GM18505 (cell line): ENCODE measurements around the gene LRRFIP2.
"Not testable (repeated sequence)": the region's sequence is repeated elsewhere in the genome, so short reads cannot be mapped to it uniquely, and the experiment has no call there.

Experiments
- ATAC-seq: cut with Tn5 transposase; IDR thresholded peaks from one replicate; pipeline ENCODE4 v1.9.1; 2021; ENCODE audit not compliant: unreplicated experiment
- POLR2A ChIP-seq: IDR thresholded peaks from 4 replicates; pipeline ENCODE4 v1.6.1; 2011; ENCODE audit warnings: borderline replicate concordance; ENCODE audit not compliant: insufficient read depth, insufficient read length; ENCODE audit errors: extremely low read depth

LRRFIP2 gene

DNA sequence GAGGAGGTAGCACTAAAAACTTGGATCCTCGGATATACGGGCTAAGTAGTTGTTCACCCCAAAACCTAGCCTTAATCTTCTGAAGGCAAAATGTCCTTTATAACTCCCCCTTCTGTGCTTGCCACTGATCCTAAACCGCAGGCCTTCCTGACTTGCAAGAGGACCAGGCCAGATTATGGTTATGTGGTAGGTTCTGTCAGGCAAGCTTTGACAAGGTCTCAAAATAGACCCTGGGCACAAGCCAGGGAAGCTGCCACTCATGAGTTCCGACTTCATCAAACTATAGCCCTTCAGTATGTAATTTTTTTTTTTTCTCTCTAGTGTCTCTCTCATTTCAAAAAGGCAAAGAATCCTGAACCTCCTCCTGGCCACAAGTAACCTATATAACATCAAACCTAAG, 3.2 kb downstream of the LRRFIP2 start:
- no peak for ATAC-seq
- no peak for TF ChIP-seq POLR2A

DNA sequence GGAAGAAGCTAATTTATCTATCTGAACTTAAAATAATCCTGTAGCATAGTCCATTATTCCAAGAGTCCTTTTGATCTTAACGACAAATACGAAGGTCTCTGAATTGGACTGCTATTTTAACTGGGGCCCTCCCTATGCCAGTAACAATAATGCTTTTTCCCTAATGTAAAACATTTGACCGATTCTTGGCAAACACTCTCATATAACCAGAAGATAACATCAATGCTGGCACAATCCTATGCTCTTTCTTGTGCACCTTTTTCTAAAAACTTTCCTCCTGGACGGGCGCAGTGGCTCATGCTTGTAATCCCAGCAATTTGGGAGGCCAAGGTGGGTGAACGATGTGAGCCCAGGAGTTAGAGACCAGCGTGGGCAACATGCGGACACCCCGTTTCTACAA, 3.9 kb downstream of the LRRFIP2 start:
- no peak for ATAC-seq
- TF ChIP-seq POLR2A = no peak

DNA sequence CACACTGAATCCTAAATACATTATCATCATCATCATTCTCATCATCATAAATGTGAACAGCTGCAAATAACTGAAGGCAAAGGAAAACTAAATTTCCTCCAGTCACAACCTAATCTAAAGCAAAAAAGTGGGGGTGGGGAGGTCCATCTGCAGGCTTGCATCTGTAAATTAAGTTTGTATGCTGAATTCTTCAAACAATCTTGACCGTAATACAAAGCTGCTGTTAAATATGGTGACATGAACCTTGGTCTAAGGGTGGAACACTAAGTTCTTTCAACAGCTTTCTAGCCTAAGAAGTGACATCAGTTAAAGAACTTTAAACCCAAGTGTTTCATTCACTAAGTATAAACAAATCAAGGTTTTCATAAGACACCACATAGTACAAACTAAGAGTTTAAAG, 4.3 kb downstream of the LRRFIP2 start:
- TF ChIP-seq POLR2A = no peak
- no peak for ATAC-seq

DNA sequence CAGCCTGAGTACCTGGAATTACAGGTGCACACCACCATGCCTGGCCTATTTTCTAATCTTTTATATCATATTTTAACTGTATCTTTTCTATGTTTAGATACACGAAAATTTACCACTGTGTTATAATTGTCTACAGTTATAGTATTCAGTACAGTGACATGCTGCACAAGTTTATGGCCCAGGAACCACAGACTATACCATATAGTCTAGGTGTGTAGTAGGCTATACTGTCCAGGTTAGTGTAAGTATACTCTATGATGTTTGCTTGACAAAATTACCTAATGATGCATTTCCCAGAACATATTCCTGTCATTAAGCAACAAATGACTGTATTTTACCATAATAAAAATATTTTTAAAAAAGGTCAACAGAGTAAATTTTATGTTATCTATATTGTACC, 5.5 kb downstream of the LRRFIP2 start:
- no peak for ATAC-seq

DNA sequence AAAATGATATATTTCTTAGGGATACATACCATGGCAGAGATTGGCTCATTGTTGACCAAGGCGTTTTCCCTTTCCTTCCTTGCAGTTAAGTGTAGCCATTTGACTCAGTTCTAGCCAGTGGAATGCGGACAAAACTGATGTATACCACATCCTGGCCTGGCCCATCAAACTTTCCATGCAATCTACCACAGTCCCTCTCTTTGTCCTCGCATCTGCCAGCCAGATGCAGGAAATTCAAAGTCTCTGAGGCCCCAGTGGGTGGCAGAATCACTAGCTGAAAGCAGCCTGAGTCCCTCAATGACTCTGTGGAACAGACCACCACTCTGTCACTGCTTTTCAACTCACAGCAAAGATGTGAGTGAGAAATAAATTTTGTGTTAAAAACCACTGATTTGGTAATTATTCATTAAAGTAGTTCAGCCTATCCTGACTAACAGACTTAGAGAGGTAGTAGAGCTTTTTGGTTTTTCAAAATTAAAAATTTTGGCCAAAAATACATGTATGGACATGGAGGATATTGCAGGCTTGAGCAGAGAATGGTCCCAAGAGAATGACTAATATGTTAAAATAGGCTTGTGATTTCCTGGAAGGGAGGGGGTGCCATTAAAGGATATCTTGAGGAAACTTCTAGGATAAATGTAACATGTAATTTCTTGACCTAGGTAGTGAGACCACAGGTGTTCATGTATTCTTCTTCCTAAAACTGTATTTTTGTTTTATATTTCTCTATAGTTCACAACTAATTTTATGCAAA, 10.9 kb downstream of the LRRFIP2 start:
- no peak for ATAC-seq

More for the DNA sequence above, 5.5 kb downstream of the LRRFIP2 start:
- no peak for TF ChIP-seq POLR2A

DNA sequence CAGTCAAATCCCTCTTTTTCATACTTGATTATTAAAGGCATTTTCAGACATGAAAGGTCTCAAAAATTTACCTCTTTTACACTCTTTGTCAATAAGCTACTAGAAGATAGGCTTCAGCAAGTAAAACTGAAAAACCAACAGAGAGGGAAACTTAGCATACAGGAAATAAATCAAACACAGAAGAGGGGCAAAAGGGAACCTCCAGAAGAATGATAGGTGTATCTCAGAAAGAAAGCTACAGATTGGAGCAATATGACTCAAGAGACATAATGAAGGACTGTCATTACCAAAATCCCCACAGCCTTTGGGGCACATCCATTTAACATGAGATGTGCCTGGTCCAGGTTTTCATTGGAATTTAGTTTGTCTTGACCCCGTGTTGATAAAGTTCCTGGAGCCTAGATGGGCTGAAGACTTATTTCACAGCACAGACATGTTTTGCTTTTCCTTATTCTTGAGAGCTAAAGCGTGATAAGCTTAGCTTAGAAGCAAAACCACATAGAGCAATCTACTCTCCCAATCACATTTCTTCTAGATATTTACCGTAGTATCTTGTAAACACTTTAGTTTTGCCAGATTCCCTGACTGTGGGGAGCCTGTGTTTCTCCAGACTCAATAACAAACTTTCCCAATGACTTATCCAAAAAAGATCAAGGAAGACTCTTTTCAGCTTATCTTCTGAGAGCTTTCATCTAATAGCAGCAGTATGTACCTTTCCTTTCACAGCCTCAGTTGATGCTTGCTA, 11.7 kb downstream of the LRRFIP2 start:
- peak; percentile 74 for ATAC-seq
- TF ChIP-seq POLR2A = no peak

More for the DNA sequence above, 10.9 kb downstream of the LRRFIP2 start:
- no peak for TF ChIP-seq POLR2A

DNA sequence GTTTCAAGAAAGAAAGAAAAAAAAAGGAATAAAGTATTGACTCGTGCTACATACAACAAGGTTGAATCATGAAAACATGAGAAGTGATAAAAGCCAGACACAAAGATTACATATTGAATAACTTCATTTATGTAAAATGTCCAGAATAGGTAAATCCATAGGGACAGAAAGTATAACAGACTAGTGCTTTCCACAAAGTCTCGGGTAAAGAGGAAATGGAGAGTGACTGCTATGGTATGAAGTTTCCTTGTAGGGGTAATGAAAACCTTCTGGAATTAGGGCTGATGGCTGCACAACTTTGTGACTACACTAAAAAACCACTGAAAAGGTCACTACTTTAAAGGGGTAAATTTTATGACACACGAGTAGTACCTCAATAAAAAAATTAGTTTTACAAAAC, 13.0 kb downstream of the LRRFIP2 start:
- no peak for TF ChIP-seq POLR2A
- ATAC-seq = no peak

DNA sequence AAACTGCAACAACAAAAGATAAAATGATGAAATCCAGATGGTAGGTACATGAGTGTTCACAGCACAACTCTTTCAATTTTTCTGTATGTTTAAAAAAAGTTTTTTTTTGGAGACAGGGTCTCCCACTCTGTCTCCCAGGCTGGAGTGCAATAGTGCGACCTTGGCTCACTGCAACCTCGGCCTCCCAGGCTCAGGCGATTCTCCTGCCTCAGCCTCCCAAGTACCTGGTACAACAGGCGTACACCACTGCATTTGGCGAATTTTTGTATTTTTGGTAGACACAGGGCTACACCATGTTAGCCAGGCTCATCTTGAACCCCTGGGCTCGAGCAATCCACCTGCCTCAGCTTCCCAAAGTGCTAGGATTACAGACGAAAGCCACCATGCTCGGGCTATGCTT, 18.6 kb downstream of the LRRFIP2 start:
- ATAC-seq = no peak
- no peak for TF ChIP-seq POLR2A

DNA sequence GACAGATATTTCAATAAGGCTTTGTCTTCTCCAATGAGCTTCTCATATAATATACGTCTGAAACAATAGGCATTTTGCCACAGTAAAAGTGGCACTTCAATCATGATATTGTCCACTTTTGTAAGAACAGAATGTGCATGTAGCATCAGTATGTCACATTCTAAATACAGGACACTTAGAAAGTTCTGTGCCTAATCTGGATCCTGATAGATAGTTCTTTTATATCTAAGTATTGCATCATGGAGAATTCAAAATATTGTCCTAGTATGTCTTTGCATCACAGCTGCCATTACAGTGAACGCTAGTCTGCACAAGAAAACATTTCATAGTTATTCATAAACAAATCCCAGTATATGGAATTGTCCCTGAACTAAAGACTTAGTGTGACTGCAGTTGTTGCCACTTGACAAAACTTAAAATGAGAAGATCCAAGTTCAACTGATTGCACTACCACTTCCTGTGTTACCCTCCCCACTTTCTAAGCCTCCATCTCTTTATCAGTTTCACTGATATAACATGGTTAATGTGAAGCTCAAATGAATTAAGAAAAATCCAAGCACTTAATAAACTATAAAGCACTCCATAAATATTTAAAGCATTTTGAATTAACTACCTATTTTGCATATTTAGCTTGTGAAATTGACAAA, 19.6 kb downstream of the LRRFIP2 start:
- ATAC-seq = no peak
- TF ChIP-seq POLR2A = no peak

DNA sequence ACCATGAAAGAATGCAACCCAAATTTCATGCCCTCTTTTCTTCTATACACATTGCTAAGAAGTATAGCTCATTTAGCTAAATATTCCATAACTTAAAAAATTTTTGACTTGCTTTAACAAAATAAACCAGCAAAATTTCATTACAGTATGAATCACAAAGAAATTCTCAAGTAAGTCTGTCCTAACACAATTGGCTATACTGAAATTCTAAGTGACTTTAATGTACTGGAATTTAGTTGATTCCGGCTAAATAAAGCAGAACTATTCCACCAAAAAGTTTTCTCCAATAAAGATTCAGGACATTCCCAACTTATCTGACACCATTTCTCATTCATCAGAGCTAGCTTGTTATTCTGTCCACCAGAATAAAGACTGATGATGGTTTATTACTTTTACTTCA, 23.8 kb downstream of the LRRFIP2 start:
- no peak for ATAC-seq
- no peak for TF ChIP-seq POLR2A

DNA sequence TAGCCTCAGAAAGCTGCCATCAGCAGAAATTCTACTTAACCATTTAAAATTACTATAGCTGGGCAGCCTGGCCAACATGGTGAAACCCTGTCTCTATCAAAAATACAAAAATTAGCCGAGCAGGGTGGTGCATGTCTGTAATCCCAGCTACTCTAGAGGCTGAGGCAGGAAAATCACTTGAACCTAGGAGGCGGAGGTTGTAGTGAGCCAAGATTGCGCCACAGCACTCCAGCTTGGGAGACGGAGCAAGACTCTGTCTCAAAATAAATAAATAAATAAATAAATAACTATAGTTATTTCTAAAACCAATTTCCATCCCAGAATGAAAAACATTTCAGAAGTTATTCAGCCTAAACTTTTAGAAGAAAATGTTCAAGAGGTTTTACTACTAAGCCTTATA, 25.1 kb downstream of the LRRFIP2 start:
- TF ChIP-seq POLR2A = no peak
- ATAC-seq = no peak

DNA sequence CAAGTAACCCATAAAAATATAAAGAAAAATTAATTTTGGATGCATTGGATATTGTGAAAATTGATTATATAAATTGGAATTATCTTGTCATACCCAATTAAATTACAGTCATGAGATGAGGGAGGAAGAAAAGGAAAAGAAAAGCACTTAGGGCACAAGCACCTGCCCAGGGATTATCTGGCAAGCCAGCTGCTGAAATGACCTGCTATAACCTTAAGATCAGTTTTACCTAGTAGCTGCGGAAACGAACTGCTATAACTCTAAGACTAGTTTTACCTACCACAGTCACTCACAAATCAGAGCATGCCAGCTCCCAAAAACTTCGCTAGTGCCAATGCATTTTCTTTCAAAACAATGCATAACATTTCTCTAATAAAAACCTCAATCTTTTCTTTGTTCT, 26.2 kb downstream of the LRRFIP2 start:
- TF ChIP-seq POLR2A = no peak
- ATAC-seq = no peak

DNA sequence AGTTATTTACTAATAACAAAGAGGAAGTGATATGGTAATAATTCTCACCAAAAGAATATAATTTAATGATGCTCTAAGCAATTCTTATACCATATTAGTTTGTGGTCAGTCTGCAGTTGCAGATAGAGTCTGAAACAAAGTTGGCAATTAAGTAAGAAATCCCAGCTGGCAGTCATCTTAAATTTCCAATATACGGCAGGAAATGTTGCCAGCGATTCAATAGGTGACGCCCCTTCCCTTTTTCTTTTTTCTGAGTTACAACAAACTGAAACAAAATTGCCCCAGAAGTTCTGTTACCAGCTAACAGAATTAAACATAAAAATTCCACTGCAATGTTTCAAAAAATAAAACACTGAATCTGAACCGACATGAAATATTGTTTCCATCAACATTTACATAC, 26.7 kb downstream of the LRRFIP2 start:
- no peak for ATAC-seq

DNA sequence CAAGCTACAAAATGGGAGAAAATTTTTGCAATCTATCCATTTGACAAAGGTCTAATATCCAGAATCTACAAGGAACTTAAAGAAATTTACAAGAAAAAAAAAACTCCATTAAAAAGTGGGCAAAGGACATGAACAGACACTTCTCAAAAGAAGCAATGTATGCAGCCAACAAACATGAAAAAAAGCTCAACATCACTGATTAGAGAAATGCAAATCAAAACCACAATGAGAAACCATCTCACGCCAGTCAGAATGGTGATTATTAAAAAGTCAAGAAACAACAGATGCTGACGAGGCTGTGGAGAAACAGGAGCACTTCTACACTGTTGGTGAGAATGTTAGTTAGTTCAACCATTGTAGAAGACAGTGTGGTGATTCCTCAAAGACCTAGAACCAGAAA, 27.5 kb downstream of the LRRFIP2 start:
- not testable (repeated sequence) for ATAC-seq

More for the DNA sequence above, 26.7 kb downstream of the LRRFIP2 start:
- TF ChIP-seq POLR2A = no peak

DNA sequence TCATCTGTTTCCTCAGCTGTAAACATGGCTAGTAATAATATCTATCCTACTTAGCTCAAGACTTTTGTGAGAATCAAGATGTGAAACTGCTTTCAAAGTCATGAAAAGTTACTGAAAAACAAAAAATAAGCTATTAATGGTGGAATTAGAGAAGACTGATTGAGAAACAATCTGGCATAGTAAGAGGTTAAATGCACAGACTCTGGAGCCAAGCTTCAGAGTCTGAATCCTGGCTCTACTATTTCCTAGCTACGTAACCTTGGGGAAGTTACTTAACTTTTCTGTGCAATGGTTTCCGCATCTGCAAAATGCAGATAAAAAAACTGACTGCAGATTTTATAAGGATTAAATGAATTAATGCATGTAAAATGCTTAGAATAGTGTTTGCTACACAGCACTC, 28.8 kb downstream of the LRRFIP2 start:
- no peak for ATAC-seq
- no peak for TF ChIP-seq POLR2A

DNA sequence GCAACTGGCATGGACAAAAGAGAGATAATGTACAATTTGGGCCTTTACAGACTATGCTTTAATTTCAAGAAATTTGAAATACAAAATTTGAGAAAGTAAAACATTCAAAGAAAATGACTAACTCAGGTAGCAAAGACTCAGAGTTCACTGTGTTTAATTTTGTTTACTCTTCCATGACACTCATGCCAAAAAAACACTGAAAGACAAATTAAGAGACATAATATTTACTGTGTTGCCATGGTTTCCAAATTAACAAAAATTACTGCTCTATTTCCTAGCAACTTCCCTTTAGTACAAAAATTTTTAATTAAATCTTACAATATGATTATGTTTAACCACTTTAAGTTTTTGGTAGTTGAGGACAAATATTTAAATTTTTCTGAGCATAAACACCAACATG, 29.6 kb downstream of the LRRFIP2 start:
- no peak for ATAC-seq
- TF ChIP-seq POLR2A = no peak
